ENCODE data around the gene OXT.
A peak's percentile ranks its signal among the peaks of the same experiment; 100 is the strongest.
"Not testable (repeated sequence)": the region's sequence is repeated elsewhere in the genome, so short reads cannot be mapped to it uniquely, and the experiment has no call there.

Gene OXT

DNA sequence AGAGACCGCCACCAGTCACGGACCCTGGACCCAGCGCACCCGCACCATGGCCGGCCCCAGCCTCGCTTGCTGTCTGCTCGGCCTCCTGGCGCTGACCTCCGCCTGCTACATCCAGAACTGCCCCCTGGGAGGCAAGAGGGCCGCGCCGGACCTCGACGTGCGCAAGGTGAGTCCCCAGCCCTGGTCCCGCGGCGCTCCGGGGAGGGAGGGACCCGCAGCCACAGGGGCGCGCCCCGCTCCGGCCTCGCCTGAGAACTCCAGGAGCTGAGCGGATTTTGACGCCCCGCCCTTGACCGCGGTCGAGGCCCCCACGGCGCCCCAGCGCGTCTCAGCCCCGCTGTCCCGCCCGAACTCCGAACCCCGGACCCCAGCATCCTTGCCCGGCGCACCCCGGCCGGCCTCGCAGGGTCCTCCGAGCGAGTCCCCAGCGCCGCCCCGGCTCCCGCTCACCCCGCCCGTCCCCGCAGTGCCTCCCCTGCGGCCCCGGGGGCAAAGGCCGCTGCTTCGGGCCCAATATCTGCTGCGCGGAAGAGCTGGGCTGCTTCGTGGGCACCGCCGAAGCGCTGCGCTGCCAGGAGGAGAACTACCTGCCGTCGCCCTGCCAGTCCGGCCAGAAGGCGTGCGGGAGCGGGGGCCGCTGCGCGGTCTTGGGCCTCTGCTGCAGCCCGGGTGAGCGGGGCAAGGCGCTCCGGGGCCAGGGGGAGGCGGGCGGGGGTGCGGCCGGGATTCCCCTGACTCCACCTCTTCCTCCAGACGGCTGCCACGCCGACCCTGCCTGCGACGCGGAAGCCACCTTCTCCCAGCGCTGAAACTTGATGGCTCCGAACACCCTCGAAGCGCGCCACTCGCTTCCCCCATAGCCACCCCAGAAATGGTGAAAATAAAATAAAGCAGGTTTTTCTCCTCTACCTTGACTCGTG lies at the start of gene OXT:
OXT (plus strand) TSS at position 11 of the 920 bp plus-strand sequence; CDS start at position 47, 36 bp downstream.
- no peak for DNase-seq (ENCODE audit: low read depth)
- peak within 1 kb of the TSS; percentile 17 for H3K4me3 ChIP-seq (replicated peaks; ENCODE audit: low read depth, low read length)
- TF ChIP-seq CTCF (IDR thresholded peaks at IDR 0.05; ENCODE audit: low read length, missing control alignments): no peak

- TF ChIP-seq CTCF (IDR thresholded peaks at IDR 0.05; ENCODE audit: low read length, missing control alignments): no peak
- H3K4me3 ChIP-seq (replicated peaks; ENCODE audit: low read depth, low read length): no peak overlapping the region
- DNase-seq (ENCODE audit: low read depth): no peak
Observed at GRCh38 chr20:3021777-3022176, 49.6 kb upstream of the OXT start.

DNA sequence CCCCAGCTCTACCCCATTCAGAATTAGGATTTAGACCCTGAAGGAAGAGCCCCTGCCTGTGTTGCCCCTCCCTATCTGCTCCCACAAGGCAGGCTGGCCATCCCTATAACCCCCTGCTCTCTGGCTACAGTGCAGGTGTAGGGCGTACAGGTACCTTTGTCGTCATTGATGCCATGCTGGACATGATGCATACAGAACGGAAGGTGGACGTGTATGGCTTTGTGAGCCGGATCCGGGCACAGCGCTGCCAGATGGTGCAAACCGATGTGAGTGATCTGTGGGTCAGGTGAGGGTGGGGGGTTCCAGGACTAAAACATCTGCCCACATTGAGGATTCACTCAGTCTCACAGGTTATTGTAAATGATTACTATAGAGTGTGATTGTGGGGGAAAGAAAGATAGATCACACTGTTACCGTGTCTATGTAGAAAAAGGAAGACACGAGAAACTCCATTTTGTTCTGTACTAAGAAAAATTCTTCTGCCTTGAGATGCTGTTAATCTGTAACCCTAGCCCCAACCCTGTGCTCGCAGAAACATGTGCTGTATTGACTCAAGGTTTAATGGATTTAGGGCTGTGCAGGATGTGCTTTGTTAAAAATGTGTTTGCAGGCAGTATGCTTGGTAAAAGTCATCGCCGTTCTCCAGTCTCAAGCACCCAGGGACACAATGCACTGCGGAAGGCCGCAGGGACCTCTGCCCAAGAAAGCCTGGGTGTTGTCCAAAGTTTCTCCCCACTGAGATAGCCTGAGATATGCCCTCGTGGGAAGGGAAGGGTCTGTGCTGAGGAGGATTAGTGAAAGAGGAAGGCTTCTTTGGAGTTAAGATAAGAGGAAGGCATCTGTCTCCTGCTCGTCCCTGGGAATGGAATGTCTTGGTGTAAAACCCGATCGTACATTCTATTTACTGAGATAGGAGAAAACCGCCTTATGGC lies 48.6 kb upstream of the OXT start:
- not testable (repeated sequence) for DNase-seq (ENCODE audit: low read depth); H3K4me3 ChIP-seq (replicated peaks; ENCODE audit: low read depth, low read length)

GRCh38 chr20:3027987-3028386 lies 43.4 kb upstream of the OXT start:
- no peak for TF ChIP-seq CTCF (IDR thresholded peaks at IDR 0.05; ENCODE audit: low read length, missing control alignments)
- H3K4me3 ChIP-seq (replicated peaks; ENCODE audit: low read depth, low read length): no peak overlapping the region
- no peak for DNase-seq (ENCODE audit: low read depth)

GRCh38 chr20:3031524-3032147 lies 39.8 kb upstream of the OXT start:
- no peak for DNase-seq (ENCODE audit: low read depth)
- no peak overlapping the region for H3K4me3 ChIP-seq (replicated peaks; ENCODE audit: low read depth, low read length)
- no peak for TF ChIP-seq CTCF (IDR thresholded peaks at IDR 0.05; ENCODE audit: low read length, missing control alignments)

- H3K4me3 ChIP-seq (replicated peaks; ENCODE audit: low read depth, low read length): no peak overlapping the region
- TF ChIP-seq CTCF (IDR thresholded peaks at IDR 0.05; ENCODE audit: low read length, missing control alignments): no peak
- DNase-seq (ENCODE audit: low read depth): no peak
Observed at GRCh38 chr20:3032624-3033023, 38.8 kb upstream of the OXT start.

GRCh38 chr20:3037654-3038053 lies 33.8 kb upstream of the OXT start:
- no peak overlapping the region for H3K4me3 ChIP-seq (replicated peaks; ENCODE audit: low read depth, low read length)
- no peak for TF ChIP-seq CTCF (IDR thresholded peaks at IDR 0.05; ENCODE audit: low read length, missing control alignments)
- DNase-seq (ENCODE audit: low read depth): no peak
